ENCODE results near the gene GULP1. TPM values are rescaled to one million over a fixed set of nuclear protein-coding genes. Genes with fewer than 3 reads are reported as not detected.

GULP1 gene
- total RNA-seq, 4 donors from 2014 or later: 6.4 to 44.1 (median 25.4) TPM

DNA sequence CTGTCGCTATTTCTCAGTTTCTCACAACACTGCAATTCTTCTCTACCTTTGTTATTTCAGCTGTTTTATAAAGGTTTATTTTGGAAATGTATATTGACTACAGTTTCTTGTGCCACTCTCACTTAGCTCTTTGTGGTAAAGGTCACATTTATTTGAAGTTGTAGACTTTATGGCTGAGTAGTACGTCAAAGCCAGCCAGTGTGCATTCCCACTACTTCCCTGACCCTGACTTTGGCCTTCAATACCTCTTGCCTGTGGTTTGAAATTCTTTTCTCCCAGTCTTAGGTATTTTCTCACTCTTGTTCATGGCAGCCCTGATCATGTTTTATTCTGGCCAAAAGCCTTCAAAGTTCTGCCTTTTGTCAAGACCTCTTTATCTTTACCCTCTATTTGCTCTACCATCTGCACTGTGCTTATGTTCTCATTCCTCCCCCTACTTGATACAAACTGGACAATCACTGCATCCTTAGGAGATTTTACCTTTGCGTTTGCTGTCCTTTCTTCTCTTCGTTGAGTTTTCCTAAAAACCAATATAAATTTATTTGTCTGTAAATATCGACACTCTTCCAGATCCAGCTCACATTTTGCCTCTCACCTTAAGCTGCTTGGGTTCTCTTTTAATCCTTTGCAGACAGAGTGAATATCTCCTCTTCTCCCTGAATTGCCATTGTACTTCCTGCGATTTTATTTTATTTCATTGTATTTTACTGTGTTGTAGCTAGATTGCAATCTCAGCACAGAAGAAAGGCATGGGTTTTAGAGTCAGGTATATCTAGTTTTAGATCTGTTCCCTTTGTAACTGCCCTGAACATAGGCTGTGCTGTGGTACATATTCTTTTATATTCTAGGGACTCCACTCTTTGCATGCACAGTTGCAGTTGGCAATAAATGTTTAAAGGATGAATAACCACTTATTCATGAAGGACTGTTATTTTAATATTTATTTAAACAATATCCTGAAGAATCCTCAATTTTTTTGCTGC is 31.2 kb downstream of the GULP1 start:
- WGBS, 2 donors (ENCODE audit: low coverage in 1 of 2): 35 to 53% methylated on average over 6 of the region's 6 CpGs
- intact Hi-C loops (cut with DNase I; ENCODE audit: low total_unique reads): no loop called here
- peaks cover 0 to 22% (median 1%) of the 10 kb centered on the region in 4 donors for H3K4me1 ChIP-seq

DNA sequence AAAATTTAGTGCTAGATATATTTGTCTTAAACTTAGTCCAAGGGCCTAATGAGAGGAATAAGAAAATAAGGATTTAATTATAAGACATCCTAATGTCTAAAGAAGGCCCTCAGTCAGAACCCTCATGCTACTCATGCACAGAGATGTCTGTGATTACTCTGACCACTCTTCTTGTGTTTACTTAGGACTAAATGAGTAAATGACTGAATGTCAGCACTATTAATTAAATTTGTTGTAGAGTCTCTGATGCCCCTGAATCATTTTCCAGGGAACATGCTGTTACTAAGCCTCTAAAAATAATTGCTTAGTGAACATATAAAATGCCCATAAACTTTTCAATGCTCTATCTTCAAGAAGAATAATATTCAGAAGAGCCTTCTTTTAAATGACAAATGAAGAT is 32.4 kb downstream of the GULP1 start:
- H3K4me1 ChIP-seq: peaks cover 0 to 22% (median 1%) of the 10 kb centered on the region in 4 donors
- H3K9me3 ChIP-seq: no peaks in the 10 kb centered on the region
- H3K36me3 ChIP-seq: no peaks in the 10 kb centered on the region
- H3K27ac ChIP-seq: no peak overlapping the region
- in situ Hi-C loops (cut with MboI; ENCODE audit: low pct_ligation_motif_present in 1 of 4, low pct_unique_long_range_greater_than_20kb in 1 of 4, low sequenced_read_pairs in 3 of 4): no loop called here
- H3K4me3 ChIP-seq: no peak overlapping the region
- H3K27me3 ChIP-seq: peaks cover 7% of the 10 kb centered on the region
- TF ChIP-seq POLR2AphosphoS5 (IDR thresholded peaks at IDR 0.05) (no peak), EP300 (IDR thresholded peaks at IDR 0.05; ENCODE audit: low read depth) (no peak), POLR2A (IDR thresholded peaks at IDR 0.05) (no peak)
- TF ChIP-seq, protein P1, sequence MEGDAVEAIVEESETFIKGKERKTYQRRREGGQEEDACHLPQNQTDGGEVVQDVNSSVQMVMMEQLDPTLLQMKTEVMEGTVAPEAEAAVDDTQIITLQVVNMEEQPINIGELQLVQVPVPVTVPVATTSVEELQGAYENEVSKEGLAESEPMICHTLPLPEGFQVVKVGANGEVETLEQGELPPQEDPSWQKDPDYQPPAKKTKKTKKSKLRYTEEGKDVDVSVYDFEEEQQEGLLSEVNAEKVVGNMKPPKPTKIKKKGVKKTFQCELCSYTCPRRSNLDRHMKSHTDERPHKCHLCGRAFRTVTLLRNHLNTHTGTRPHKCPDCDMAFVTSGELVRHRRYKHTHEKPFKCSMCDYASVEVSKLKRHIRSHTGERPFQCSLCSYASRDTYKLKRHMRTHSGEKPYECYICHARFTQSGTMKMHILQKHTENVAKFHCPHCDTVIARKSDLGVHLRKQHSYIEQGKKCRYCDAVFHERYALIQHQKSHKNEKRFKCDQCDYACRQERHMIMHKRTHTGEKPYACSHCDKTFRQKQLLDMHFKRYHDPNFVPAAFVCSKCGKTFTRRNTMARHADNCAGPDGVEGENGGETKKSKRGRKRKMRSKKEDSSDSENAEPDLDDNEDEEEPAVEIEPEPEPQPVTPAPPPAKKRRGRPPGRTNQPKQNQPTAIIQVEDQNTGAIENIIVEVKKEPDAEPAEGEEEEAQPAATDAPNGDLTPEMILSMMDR (IDR thresholded peaks at IDR 0.05): no peak
- intact Hi-C loops (cut with DNase I; ENCODE audit: low total_unique reads): no loop called here
- DNase-seq: no peak

More for the DNA sequence above, 31.2 kb downstream of the GULP1 start:
- TF ChIP-seq, protein P1 (IDR thresholded peaks at IDR 0.05): no peak
- no peak for TF ChIP-seq POLR2AphosphoS5 (IDR thresholded peaks at IDR 0.05)
- TF ChIP-seq EP300 (IDR thresholded peaks at IDR 0.05; ENCODE audit: low read depth): no peak
- TF ChIP-seq POLR2A (IDR thresholded peaks at IDR 0.05): no peak
- no peak for DNase-seq
- Histone ChIP-seq H3K4me3 (no peak overlapping the region), H3K27me3 (peaks cover 10% of the 10 kb centered on the region), H3K36me3 (no peaks in the 10 kb centered on the region), H3K27ac (no peak overlapping the region), H3K9me3 (no peaks in the 10 kb centered on the region)
- in situ Hi-C loops (cut with MboI; ENCODE audit: low pct_ligation_motif_present in 1 of 4, low pct_unique_long_range_greater_than_20kb in 1 of 4, low sequenced_read_pairs in 3 of 4): no loop called here

DNA sequence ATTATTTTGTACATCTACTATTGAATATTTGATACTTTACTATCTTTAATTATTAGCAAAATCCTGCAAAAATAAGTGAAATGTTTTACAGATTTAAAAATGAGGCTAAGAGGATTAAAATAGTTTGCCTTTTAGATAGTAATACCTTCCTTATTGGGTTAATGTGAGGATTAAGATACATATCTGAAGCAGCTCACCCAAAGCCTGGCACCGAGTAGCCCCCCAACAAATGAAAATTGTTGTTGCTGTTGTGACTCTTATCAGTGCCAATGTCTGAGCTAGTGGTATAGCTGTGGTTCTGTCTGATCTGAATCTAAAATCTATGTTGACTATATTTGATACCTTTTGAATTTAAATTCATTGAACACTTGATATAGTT is 34.6 kb downstream of the GULP1 start:
- DNase-seq: no peak
- Histone ChIP-seq H3K27ac (no peak overlapping the region), H3K27me3 (no peaks in the 10 kb centered on the region), H3K4me3 (no peak overlapping the region), H3K9me3 (no peaks in the 10 kb centered on the region), H3K4me1 (peaks cover 0 to 22% (median 1%) of the 10 kb centered on the region in 4 donors), H3K36me3 (no peaks in the 10 kb centered on the region)
- 74 to 80% methylated on average over 1 of the region's 1 CpG for WGBS, 2 donors (ENCODE audit: low coverage in 1 of 2)
- intact Hi-C loops (cut with DNase I; ENCODE audit: low total_unique reads): no loop called here
- no peak for TF ChIP-seq POLR2A (IDR thresholded peaks at IDR 0.05)
- TF ChIP-seq, protein P1 (IDR thresholded peaks at IDR 0.05): no peak
- TF ChIP-seq POLR2AphosphoS5 (IDR thresholded peaks at IDR 0.05): no peak
- no peak for TF ChIP-seq EP300 (IDR thresholded peaks at IDR 0.05; ENCODE audit: low read depth)
- in situ Hi-C loops (cut with MboI; ENCODE audit: low pct_ligation_motif_present in 1 of 4, low pct_unique_long_range_greater_than_20kb in 1 of 4, low sequenced_read_pairs in 3 of 4): no loop called here

DNA sequence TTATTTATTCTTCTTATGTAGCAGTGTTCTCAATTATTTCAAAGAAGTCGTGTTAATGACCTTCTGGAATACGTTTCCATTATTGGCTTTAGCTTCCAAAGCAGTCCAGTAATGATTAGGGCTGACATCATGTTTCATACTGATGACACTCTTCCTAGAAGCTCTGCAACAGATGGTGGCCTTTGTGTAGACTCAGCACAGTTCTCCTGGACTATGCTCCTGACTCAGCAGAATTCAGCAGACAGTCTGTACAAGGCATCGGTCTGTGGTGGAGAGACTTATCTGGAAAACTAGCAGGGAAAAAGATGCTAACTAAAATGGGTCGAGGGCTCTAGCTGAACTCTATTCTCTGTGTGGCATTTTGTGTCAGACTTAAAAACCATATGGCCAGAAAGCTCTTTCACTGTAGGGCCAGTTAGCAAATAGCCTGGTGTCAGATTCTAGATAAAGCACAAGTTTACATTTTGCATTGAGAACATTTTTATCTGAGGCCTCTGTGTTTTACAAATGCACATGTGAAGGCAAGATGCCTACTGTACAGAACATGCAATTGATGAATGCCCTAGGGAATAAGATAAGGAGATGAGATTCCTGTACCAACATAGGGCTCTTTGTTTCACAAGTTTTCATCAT is 35.1 kb downstream of the GULP1 start:
- no peak overlapping the region for H3K27ac ChIP-seq
- intact Hi-C loops (cut with DNase I; ENCODE audit: low total_unique reads) (no loop called here), in situ Hi-C loops (cut with MboI; ENCODE audit: low pct_ligation_motif_present in 1 of 4, low pct_unique_long_range_greater_than_20kb in 1 of 4, low sequenced_read_pairs in 3 of 4) (no loop called here)
- no peak overlapping the region for H3K4me3 ChIP-seq
- H3K36me3 ChIP-seq: no peaks in the 10 kb centered on the region
- TF ChIP-seq POLR2AphosphoS5 (IDR thresholded peaks at IDR 0.05): no peak
- TF ChIP-seq POLR2A (IDR thresholded peaks at IDR 0.05): no peak
- TF ChIP-seq, protein P1 (IDR thresholded peaks at IDR 0.05): no peak
- TF ChIP-seq EP300 (IDR thresholded peaks at IDR 0.05; ENCODE audit: low read depth): no peak
- no peaks in the 10 kb centered on the region for H3K27me3 ChIP-seq
- no peaks in the 10 kb centered on the region for H3K9me3 ChIP-seq
- 45 to 52% methylated on average over 4 of the region's 4 CpGs for WGBS, 2 donors (ENCODE audit: low coverage in 1 of 2)
- H3K4me1 ChIP-seq: peaks cover 0 to 22% (median 1%) of the 10 kb centered on the region in 4 donors
- DNase-seq: no peak
